KOPT-K1 (cell line): ENCODE measurements around the gene CADPS2.
"Not testable (repeated sequence)": the region's sequence is repeated elsewhere in the genome, so short reads cannot be mapped to it uniquely, and the experiment has no call there.

Experiments
- H3K27ac ChIP-seq: fragments of 200-600 bp; sonication (generic); 2 replicates; pipeline ENCODE4 v1.5.1; 2016; ENCODE audit warnings: antibody characterized with exemption, mild to moderate bottlenecking, low read depth, low read length; ENCODE audit not compliant: poor library complexity, severe bottlenecking
- H3K36me3 ChIP-seq: fragments of 200-600 bp; sonication (generic); 2 replicates; pipeline ENCODE4 v1.5.1; 2017; ENCODE audit warnings: antibody characterized with exemption, mild to moderate bottlenecking, low read length, moderate library complexity; ENCODE audit not compliant: insufficient read depth
- H3K9me3 ChIP-seq: fragments of 200-600 bp; sonication (generic); 2 replicates; pipeline ENCODE4 v1.5.1; 2017; ENCODE audit warnings: antibody characterized with exemption, low read length, mild to moderate bottlenecking; ENCODE audit not compliant: insufficient read depth, poor library complexity, severe bottlenecking

Gene CADPS2

DNA sequence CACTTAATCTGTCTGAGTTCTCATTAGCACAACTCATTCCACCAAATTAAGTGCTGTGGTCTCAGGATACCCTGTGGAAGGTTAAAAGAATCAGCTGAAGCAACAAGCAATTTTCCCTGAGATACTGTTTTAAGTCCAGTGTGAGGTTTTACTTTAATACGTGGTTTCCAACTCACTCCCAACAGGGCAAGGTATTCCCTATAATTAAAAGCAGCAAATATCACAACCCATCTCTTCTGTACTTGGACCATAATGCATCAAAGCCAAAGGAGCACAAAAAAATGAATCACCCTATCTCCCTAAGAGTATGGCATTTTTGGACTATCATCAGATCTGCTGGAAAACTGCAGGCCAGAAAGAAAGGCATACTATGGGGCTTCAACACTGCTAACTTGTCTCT lies 4.9 kb downstream of the CADPS2 start:
- no peaks in the 10 kb centered on the region for H3K9me3 ChIP-seq
- H3K27ac ChIP-seq, result no peak overlapping the region
- no peaks in the 10 kb centered on the region for H3K36me3 ChIP-seq

DNA sequence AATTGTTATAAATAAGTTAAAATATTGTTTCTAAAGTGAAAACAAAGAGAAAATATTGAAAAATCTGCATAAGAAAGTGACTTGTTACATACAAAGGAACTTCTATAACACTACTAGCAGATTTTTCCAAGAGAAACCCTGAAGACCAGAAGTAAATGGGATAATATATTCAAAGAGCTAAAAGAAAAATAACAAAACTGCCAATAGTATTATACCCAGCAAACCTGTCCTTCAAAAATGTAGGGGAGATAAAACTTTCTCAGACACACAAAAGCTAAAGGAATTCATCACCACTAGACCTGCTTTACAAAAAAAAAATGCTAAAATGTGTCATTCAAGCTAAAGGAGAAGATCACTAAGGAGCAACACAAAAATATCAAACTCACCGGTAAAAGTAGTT lies 17.0 kb downstream of the CADPS2 start:
- Histone ChIP-seq H3K27ac (no peak overlapping the region), H3K36me3 (no peaks in the 10 kb centered on the region), H3K9me3 (peaks cover 10% of the 10 kb centered on the region)

DNA sequence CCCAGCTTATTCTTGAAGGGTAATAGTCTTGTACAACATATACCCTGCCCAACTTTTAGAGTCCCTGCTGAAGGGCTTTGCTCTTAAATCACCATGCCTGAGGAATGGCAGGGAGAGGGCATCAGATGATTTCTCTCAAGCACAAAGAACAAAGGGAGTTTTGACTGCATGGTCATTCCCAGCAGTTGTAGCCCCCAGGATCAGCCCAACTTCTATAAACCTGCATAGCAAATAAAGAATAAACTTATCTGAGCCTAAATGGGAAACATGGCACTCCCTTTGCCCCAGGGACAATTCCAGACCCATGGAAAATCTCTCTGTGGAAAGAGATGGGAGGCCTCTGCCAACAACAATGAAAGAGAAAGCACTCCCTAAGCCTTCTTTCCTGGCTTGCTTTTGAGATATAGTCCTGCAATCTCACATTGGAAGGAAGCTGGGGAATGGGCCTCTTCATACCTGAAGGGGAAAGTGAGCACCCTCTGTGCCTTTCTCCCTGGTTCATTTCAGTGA lies 18.7 kb downstream of the CADPS2 start:
- Histone ChIP-seq H3K9me3 (peaks cover 10% of the 10 kb centered on the region), H3K36me3 (no peaks in the 10 kb centered on the region), H3K27ac (no peak overlapping the region)

- Histone ChIP-seq H3K27ac (no peak overlapping the region), H3K9me3 (peaks cover 10% of the 10 kb centered on the region), H3K36me3 (no peaks in the 10 kb centered on the region)
Measured at GRCh38 chr7:122864838-122865237, 21.4 kb downstream of the CADPS2 start.

- Histone ChIP-seq H3K36me3 (no peaks in the 10 kb centered on the region), H3K27ac (no peak overlapping the region), H3K9me3 (peaks cover 5% of the 10 kb centered on the region)
Measured at GRCh38 chr7:122864016-122864415, 22.2 kb downstream of the CADPS2 start.

DNA sequence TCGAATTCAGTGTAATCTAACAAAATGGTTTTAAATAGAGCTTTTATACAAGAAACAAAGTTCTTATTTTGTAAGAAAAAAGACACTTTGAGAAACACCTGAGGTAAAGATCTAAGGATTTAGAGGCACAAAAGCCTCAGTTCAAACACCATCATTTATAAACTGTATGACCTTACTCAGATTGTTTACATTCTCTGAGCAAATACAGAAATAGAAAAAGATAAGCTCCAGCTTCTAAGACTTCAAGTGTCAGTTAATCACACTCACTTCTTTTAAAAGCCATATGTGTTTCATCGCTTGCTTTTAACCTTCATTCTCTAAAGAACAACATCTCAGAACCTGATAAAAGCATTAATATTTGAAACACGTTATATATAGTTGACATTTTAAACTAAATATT lies 27.9 kb downstream of the CADPS2 start:
- Histone ChIP-seq H3K27ac (no peak overlapping the region), H3K9me3 (no peaks in the 10 kb centered on the region), H3K36me3 (no peaks in the 10 kb centered on the region)

DNA sequence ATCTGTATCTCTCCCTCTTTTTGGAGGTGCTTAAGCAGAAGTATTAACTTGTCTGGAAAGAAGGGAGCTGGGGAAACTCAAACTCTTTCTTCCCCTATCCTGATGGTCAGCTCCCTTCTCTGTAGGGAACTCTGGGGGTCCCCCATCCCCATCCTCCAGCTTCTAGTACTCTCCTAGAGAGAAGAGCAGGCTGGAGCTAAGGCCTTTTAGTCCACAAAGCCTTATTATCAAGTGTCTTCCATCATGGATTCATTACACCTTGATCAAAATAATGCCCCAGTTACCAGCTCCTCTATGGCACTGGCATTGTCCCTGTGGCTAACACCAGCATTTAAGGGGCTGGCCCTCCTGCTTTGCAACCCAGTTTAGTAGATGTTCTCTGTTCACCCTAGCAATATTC lies 35.7 kb downstream of the CADPS2 start:
- Histone ChIP-seq H3K9me3 (no peaks in the 10 kb centered on the region), H3K36me3 (no peaks in the 10 kb centered on the region), H3K27ac (no peak overlapping the region)

DNA sequence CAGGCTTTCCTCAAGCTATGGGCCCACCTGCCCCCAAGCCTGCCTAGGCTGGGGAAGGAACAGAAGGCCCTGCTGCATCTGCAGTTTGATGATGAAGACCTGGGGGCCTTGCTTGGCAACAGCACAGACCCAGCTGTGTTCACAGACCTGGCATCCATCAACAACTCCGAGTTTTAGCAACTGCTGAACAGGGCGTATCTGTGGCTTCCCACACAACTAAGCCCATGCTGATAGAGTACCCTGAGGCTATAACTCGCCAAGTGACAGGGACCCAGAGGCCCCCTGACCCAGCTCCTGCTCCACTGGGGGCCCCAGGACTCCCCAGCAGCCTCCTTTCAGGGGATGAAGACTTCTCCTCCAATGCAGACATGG lies 36.3 kb downstream of the CADPS2 start:
- no peaks in the 10 kb centered on the region for H3K36me3 ChIP-seq
- H3K9me3 ChIP-seq, result no peaks in the 10 kb centered on the region
- no peak overlapping the region for H3K27ac ChIP-seq

GRCh38 chr7:122849322-122849956 lies 36.8 kb downstream of the CADPS2 start:
- no peaks in the 10 kb centered on the region for H3K36me3 ChIP-seq
- H3K9me3 ChIP-seq, result no peaks in the 10 kb centered on the region
- no peak overlapping the region for H3K27ac ChIP-seq

- no peak overlapping the region for H3K27ac ChIP-seq
- no peaks in the 10 kb centered on the region for H3K36me3 ChIP-seq
- H3K9me3 ChIP-seq, result no peaks in the 10 kb centered on the region
Measured at GRCh38 chr7:122847871-122848473, 38.3 kb downstream of the CADPS2 start.

GRCh38 chr7:122846591-122846990 lies 39.7 kb downstream of the CADPS2 start:
- Histone ChIP-seq H3K27ac (no peak overlapping the region), H3K36me3 (no peaks in the 10 kb centered on the region), H3K9me3 (no peaks in the 10 kb centered on the region)

GRCh38 chr7:122845286-122845685 lies 41.0 kb downstream of the CADPS2 start:
- no peaks in the 10 kb centered on the region for H3K9me3 ChIP-seq
- no peak overlapping the region for H3K27ac ChIP-seq

GRCh38 chr7:122844191-122844988 lies 41.9 kb downstream of the CADPS2 start:
- H3K27ac ChIP-seq, result no peak overlapping the region
- no peaks in the 10 kb centered on the region for H3K9me3 ChIP-seq
- H3K36me3 ChIP-seq, result no peaks in the 10 kb centered on the region

More at GRCh38 chr7:122845286-122845685, 41.0 kb downstream of the CADPS2 start:
- H3K36me3 ChIP-seq, result no peaks in the 10 kb centered on the region

DNA sequence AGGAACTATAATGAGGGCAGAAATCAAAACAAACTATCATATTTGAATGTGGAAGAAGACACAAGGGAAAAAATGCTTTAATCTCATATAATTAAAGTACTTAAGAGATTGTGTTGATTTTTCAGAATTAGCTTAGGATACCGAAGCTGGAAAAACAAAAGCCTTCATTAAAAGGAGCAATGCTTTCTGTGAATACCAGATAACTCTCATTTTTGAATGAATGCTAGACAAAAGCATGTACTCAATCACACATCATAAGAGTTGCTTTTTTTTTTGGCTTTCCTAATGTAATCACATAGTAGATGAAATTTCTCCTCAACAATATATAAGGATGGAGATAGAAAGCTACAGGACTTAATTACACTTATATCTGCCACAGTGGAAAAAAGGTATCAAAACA lies 43.3 kb downstream of the CADPS2 start:
- H3K9me3 ChIP-seq, result no peaks in the 10 kb centered on the region
- H3K36me3 ChIP-seq, result no peaks in the 10 kb centered on the region
- no peak overlapping the region for H3K27ac ChIP-seq

GRCh38 chr7:122836286-122836685 lies 50.0 kb downstream of the CADPS2 start:
- not testable (repeated sequence) for H3K9me3 ChIP-seq, H3K36me3 ChIP-seq, H3K27ac ChIP-seq
